GM23248 (cell line): ENCODE results near the gene CSNK2A1. TPM values are rescaled to one million over a fixed set of nuclear protein-coding genes. Genes with fewer than 3 reads are reported as not detected.

Experiments
- DNase-seq: peaks from one replicate; pipeline ENCODE4 v3.0.0-alpha.2; 2015
- H2AFZ ChIP-seq: fragments of 200-600 bp; sonication (generic); 2 replicates; pipeline ENCODE4 v1.6.1; 2016; ENCODE audit warnings: antibody characterized with exemption
- H3F3A ChIP-seq: fragments of 200-600 bp; sonication (generic); 2 replicates; pipeline ENCODE4 v1.6.1; 2016; ENCODE audit warnings: mild to moderate bottlenecking, antibody characterized with exemption, mixed run types; ENCODE audit not compliant: insufficient read depth
- H3K27ac ChIP-seq: fragments of 200-600 bp; sonication (generic); 2 replicates; pipeline ENCODE4 v1.5.1; 2016; ENCODE audit warnings: mild to moderate bottlenecking
- H3K27me3 ChIP-seq: fragments of 200-600 bp; sonication (generic); replicated peaks from 2 replicates; pipeline ENCODE4 v1.6.1; 2016; ENCODE audit warnings: mild to moderate bottlenecking; ENCODE audit not compliant: insufficient read depth
- H3K36me3 ChIP-seq: fragments of 200-600 bp; sonication (generic); 2 replicates; pipeline ENCODE4 v1.6.1; 2016; ENCODE audit warnings: low read depth, mild to moderate bottlenecking
- H3K4me1 ChIP-seq: fragments of 200-600 bp; sonication (generic); 2 replicates; pipeline ENCODE4 v1.6.1; 2016; ENCODE audit warnings: mild to moderate bottlenecking; ENCODE audit not compliant: insufficient read depth
- H3K4me2 ChIP-seq: fragments of 200-600 bp; sonication (generic); one replicate; pipeline ENCODE4 v1.6.1; 2016; ENCODE audit warnings: mild to moderate bottlenecking; ENCODE audit not compliant: unreplicated experiment
- H3K4me3 ChIP-seq: fragments of 200-600 bp; sonication (generic); 2 replicates; pipeline ENCODE4 v1.5.1; 2016; ENCODE audit warnings: mild to moderate bottlenecking
- H3K79me2 ChIP-seq: fragments of 200-600 bp; sonication (generic); 2 replicates; pipeline ENCODE4 v1.6.1; 2016; ENCODE audit warnings: mild to moderate bottlenecking; ENCODE audit not compliant: insufficient read depth
- H3K9ac ChIP-seq: fragments of 200-600 bp; sonication (generic); 2 replicates; pipeline ENCODE4 v1.6.1; 2016; ENCODE audit warnings: mild to moderate bottlenecking
- H3K9me2 ChIP-seq: fragments of 200-600 bp; sonication (generic); 2 replicates; pipeline ENCODE4 v1.6.1; 2016; ENCODE audit warnings: mixed run types, mild to moderate bottlenecking, moderate library complexity; ENCODE audit not compliant: insufficient read depth
- H3K9me3 ChIP-seq: fragments of 200-600 bp; sonication (generic); one replicate; pipeline ENCODE4 v1.6.1; 2017; ENCODE audit warnings: low read depth
- H4K20me1 ChIP-seq: fragments of 200-600 bp; sonication (generic); 2 replicates; pipeline ENCODE4 v1.6.0; 2016; ENCODE audit not compliant: insufficient read depth
- EZH2 ChIP-seq: fragments of 200-600 bp; sonication (generic); IDR thresholded peaks from 2 replicates; pipeline ENCODE4 v1.6.1; 2018; ENCODE audit warnings: antibody characterized with exemption, mild to moderate bottlenecking; ENCODE audit not compliant: insufficient read depth, poor library complexity, severe bottlenecking
- EZH2phosphoT487 ChIP-seq: fragments of 200-600 bp; sonication (generic); IDR thresholded peaks from 2 replicates; pipeline ENCODE4 v1.6.1; 2018; ENCODE audit warnings: antibody characterized with exemption, moderate library complexity, mild to moderate bottlenecking, low read depth; ENCODE audit not compliant: insufficient read depth
- WGBS, 2 experiments: methylation state at CpG; one replicate each; pipeline ENCODE4 v1.1.6; 2015 to 2017; ENCODE audit warnings: low lambda C conversion rate in 2 of 2, low coverage in 1 of 2; ENCODE audit errors: missing lambda C conversion rate in 2 of 2; 5-methylcytosine and 5-hydroxymethylcytosine counted together
- in situ Hi-C: fragments of 300-500 bp; cut with MboI; formaldehyde crosslinking; loops from 2 replicates; pipeline ENCODE4 v1.15.0; 2020
- polyA plus RNA-seq: library from polyadenylated mRNA; unstranded; fragments of >200 nt; fragmentation: Nextera tagmentation; extraction: Ambion mirVana; gene quantifications from 2 replicates; pipeline ENCODE4 v1.2.1, GENCODE V29; 2016
- total RNA-seq: library from RNA; depleted of rRNA; stranded (reverse); fragments of >200 nt; shearing (Covaris generic); gene quantifications from 2 replicates; pipeline ENCODE4 v1.2.3, GENCODE V29; 2014

The CSNK2A1 gene
- total and polyA plus RNA-seq, 2 experiments from 2014 or later, result 69.0 to 98.8 TPM

- H2AFZ ChIP-seq, result no peak overlapping the region
- in situ Hi-C loops, result no loop called here
- WGBS, 2 experiments, result 17 to 19% methylated on average over 12 of the region's 12 CpGs
- H3K27me3 ChIP-seq, result peaks cover 21% of the 10 kb centered on the region
- H3K27ac ChIP-seq, result no peak overlapping the region
- no peak overlapping the region for H3K4me3 ChIP-seq
- H3F3A ChIP-seq, result no peaks in the 10 kb centered on the region
- H3K79me2 ChIP-seq, result no peaks in the 10 kb centered on the region
- H3K9me2 ChIP-seq, result no peaks in the 10 kb centered on the region
- no peaks in the 10 kb centered on the region for H3K36me3 ChIP-seq
- DNase-seq, result peak; percentile 77
- TF ChIP-seq EZH2phosphoT487, result no peak
- TF ChIP-seq EZH2, result no peak
- no peaks in the 10 kb centered on the region for H3K4me1 ChIP-seq
- no peaks in the 10 kb centered on the region for H4K20me1 ChIP-seq
- no peak overlapping the region for H3K9ac ChIP-seq
- no peak overlapping the region for H3K4me2 ChIP-seq
- no peaks in the 10 kb centered on the region for H3K9me3 ChIP-seq
Measured at GRCh38 chr20:561437-562231, 18.0 kb upstream of the CSNK2A1 start.

- no peaks in the 10 kb centered on the region for H4K20me1 ChIP-seq
- no peaks in the 10 kb centered on the region for H3K9me2 ChIP-seq
Measured at GRCh38 chr20:560680-561079, 17.1 kb upstream of the CSNK2A1 start.

GRCh38 chr20:558117-558516 lies 14.5 kb upstream of the CSNK2A1 start:
- Histone ChIP-seq H3K4me3 (no peak overlapping the region), H3K9me2 (no peaks in the 10 kb centered on the region), H3K27me3 (peaks cover 11% of the 10 kb centered on the region), H3K79me2 (no peaks in the 10 kb centered on the region), H3K4me1 (no peaks in the 10 kb centered on the region), H3K4me2 (no peak overlapping the region), H3K9me3 (no peaks in the 10 kb centered on the region), H3K9ac (no peak overlapping the region), H3F3A (no peaks in the 10 kb centered on the region), H4K20me1 (no peaks in the 10 kb centered on the region), H2AFZ (no peak overlapping the region), H3K27ac (no peak overlapping the region), H3K36me3 (no peaks in the 10 kb centered on the region)
- DNase-seq, result no peak
- no peak for TF ChIP-seq EZH2
- no peak for TF ChIP-seq EZH2phosphoT487
- in situ Hi-C loops, result loop anchor here (10.0 kb wide), 1 partner anchor 187 kb away; no protein-coding TSS in a partner anchor
- 50% methylated on average over 3 of the region's 3 CpGs for WGBS, 2 experiments

More at GRCh38 chr20:560680-561079, 17.1 kb upstream of the CSNK2A1 start:
- Histone ChIP-seq H3F3A (no peaks in the 10 kb centered on the region), H3K4me3 (no peak overlapping the region), H3K79me2 (no peaks in the 10 kb centered on the region), H3K4me2 (no peak overlapping the region), H2AFZ (no peak overlapping the region), H3K9me3 (no peaks in the 10 kb centered on the region), H3K27me3 (peaks cover 15% of the 10 kb centered on the region), H3K9ac (no peak overlapping the region), H3K4me1 (no peaks in the 10 kb centered on the region), H3K36me3 (no peaks in the 10 kb centered on the region), H3K27ac (no peak overlapping the region)
- WGBS, 2 experiments, result 24 to 37% methylated on average over 2 of the region's 2 CpGs
- in situ Hi-C loops, result no loop called here
- TF ChIP-seq EZH2, result no peak
- TF ChIP-seq EZH2phosphoT487, result no peak
- no peak for DNase-seq

GRCh38 chr20:556984-557383 lies 13.4 kb upstream of the CSNK2A1 start:
- TF ChIP-seq EZH2, result no peak
- no peak for TF ChIP-seq EZH2phosphoT487
- in situ Hi-C loops, result loop anchor here (10.0 kb wide), 1 partner anchor 188 kb away; no protein-coding TSS in a partner anchor
- WGBS, 2 experiments, result 87 to 97% methylated on average over 2 of the region's 2 CpGs

More at GRCh38 chr20:556984-557383, 13.4 kb upstream of the CSNK2A1 start:
- no peaks in the 10 kb centered on the region for H3K9me2 ChIP-seq
- H3K4me2 ChIP-seq, result no peak overlapping the region
- H2AFZ ChIP-seq, result no peak overlapping the region
- no peaks in the 10 kb centered on the region for H3K4me1 ChIP-seq
- DNase-seq, result no peak
- peaks cover 7% of the 10 kb centered on the region for H3K27me3 ChIP-seq
- no peak overlapping the region for H3K9ac ChIP-seq
- no peaks in the 10 kb centered on the region for H3F3A ChIP-seq
- no peaks in the 10 kb centered on the region for H3K9me3 ChIP-seq
- H3K79me2 ChIP-seq, result no peaks in the 10 kb centered on the region
- H4K20me1 ChIP-seq, result no peaks in the 10 kb centered on the region
- H3K36me3 ChIP-seq, result no peaks in the 10 kb centered on the region
- no peak overlapping the region for H3K4me3 ChIP-seq
- H3K27ac ChIP-seq, result no peak overlapping the region
